GM23338 (cell line): Measurements from ENCODE around the gene IL4I1. TPM values are rescaled to one million over a fixed set of nuclear protein-coding genes. Genes with fewer than 3 reads are reported as not detected.
A peak's percentile ranks its signal among the peaks of the same experiment; 100 is the strongest.

Experiments used
- ATAC-seq: fragments of 200-7000 bp; cut with Tn5 transposase; 3 replicates; pipeline ENCODE4 v1.9.1; 2020
- DNase-seq: peaks from one replicate; pipeline ENCODE4 v3.0.0-alpha.2; 2015; ENCODE audit warnings: low spot score
- H2AFZ ChIP-seq: fragments of 200-600 bp; sonication (generic); 2 replicates; pipeline ENCODE4 v1.8.0; 2016; ENCODE audit warnings: antibody characterized with exemption, mild to moderate bottlenecking, moderate library complexity
- H3F3A ChIP-seq: fragments of 200-600 bp; sonication (generic); replicated peaks from 2 replicates; pipeline ENCODE4 v1.8.0; 2017; ENCODE audit warnings: antibody characterized with exemption, mixed run types, low read depth
- H3K27ac ChIP-seq: fragments of 200-600 bp; sonication (generic); 2 replicates; pipeline ENCODE4 v1.6.1; 2016; ENCODE audit warnings: low read depth
- H3K27me3 ChIP-seq: fragments of 200-600 bp; sonication (generic); 2 replicates; pipeline ENCODE4 v1.8.0; 2016; ENCODE audit warnings: mild to moderate bottlenecking, mixed run types, moderate library complexity; ENCODE audit not compliant: insufficient read depth
- H3K36me3 ChIP-seq: fragments of 200-600 bp; sonication (generic); 2 replicates; pipeline ENCODE4 v1.8.0; 2016; ENCODE audit warnings: mild to moderate bottlenecking; ENCODE audit not compliant: insufficient read depth
- H3K4me1 ChIP-seq: fragments of 200-600 bp; sonication (generic); 2 replicates; pipeline ENCODE4 v1.8.0; 2016; ENCODE audit warnings: mild to moderate bottlenecking, moderate library complexity; ENCODE audit not compliant: insufficient read depth
- H3K4me2 ChIP-seq: fragments of 200-600 bp; sonication (generic); 2 replicates; pipeline ENCODE4 v1.7.1; 2017; ENCODE audit warnings: mixed run types
- H3K4me3 ChIP-seq: fragments of 200-600 bp; sonication (generic); 2 replicates; pipeline ENCODE4 v1.6.1; 2016; ENCODE audit warnings: mixed run types
- H3K79me2 ChIP-seq: fragments of 200-600 bp; sonication (generic); replicated peaks from 2 replicates; pipeline ENCODE4 v1.8.0; 2017; ENCODE audit warnings: mild to moderate bottlenecking; ENCODE audit not compliant: insufficient read depth
- H3K9me2 ChIP-seq: fragments of 200-600 bp; sonication (generic); 2 replicates; pipeline ENCODE4 v1.8.0; 2017; ENCODE audit not compliant: insufficient read depth
- H4K20me1 ChIP-seq: fragments of 200-600 bp; sonication (generic); replicated peaks from 2 replicates; pipeline ENCODE4 v1.8.0; 2017; ENCODE audit warnings: mild to moderate bottlenecking; ENCODE audit not compliant: insufficient read depth
- H3K27ac Mint-ChIP-seq: 2 replicates; pipeline ENCODE4 v1.8.0; 2020; ENCODE audit warnings: inconsistent platforms, mild to moderate bottlenecking, moderate library complexity, mixed read lengths
- H3K27me3 Mint-ChIP-seq: 3 replicates; pipeline ENCODE4 v1.8.0; 2022; ENCODE audit warnings: low read depth, mild to moderate bottlenecking, moderate library complexity, mixed read lengths, inconsistent platforms; ENCODE audit not compliant: insufficient read depth, poor library complexity
- H3K36me3 Mint-ChIP-seq: 3 replicates; pipeline ENCODE4 v1.8.0; 2021; ENCODE audit warnings: low read depth, mild to moderate bottlenecking, inconsistent platforms, moderate library complexity, mixed read lengths
- H3K4me1 Mint-ChIP-seq: 3 replicates; pipeline ENCODE4 v1.8.0; 2020; ENCODE audit warnings: mild to moderate bottlenecking, inconsistent platforms, mixed read lengths
- H3K4me3 Mint-ChIP-seq: 3 replicates; pipeline ENCODE4 v1.8.0; 2021; ENCODE audit warnings: moderate library complexity, mild to moderate bottlenecking, inconsistent platforms, mixed read lengths
- H3K9me3 Mint-ChIP-seq: 3 replicates; pipeline ENCODE4 v1.8.0; 2020; ENCODE audit warnings: moderate library complexity, mild to moderate bottlenecking, inconsistent platforms, mixed read lengths
- CREB1 ChIP-seq: fragments of 250-450 bp; sonication (Bioruptor Pico); IDR thresholded peaks from 2 replicates; pipeline ENCODE4 v1.5.0; 2020; ENCODE audit warnings: low read depth, mild to moderate bottlenecking, moderate library complexity
- EZH2 ChIP-seq: fragments of 200-600 bp; sonication (generic); IDR thresholded peaks from one replicate; pipeline ENCODE4 v1.8.0; 2017; ENCODE audit warnings: antibody characterized with exemption, mild to moderate bottlenecking, low read depth; ENCODE audit not compliant: unreplicated experiment
- EZH2phosphoT487 ChIP-seq: fragments of 200-600 bp; sonication (generic); IDR thresholded peaks from one replicate; pipeline ENCODE4 v1.8.1; 2018; ENCODE audit warnings: antibody characterized with exemption; ENCODE audit not compliant: unreplicated experiment
- JUNB ChIP-seq: IDR thresholded peaks from one replicate; pipeline ENCODE4 v1.6.1; 2016; ENCODE audit warnings: antibody characterized with exemption; ENCODE audit not compliant: unreplicated experiment
- NANOG ChIP-seq: IDR thresholded peaks from 2 replicates; pipeline ENCODE4 v1.6.1; 2016; ENCODE audit warnings: antibody characterized with exemption, borderline replicate concordance
- POLR2AphosphoS5 ChIP-seq: IDR thresholded peaks from 2 replicates; pipeline ENCODE4 v1.6.1; 2016; ENCODE audit warnings: antibody characterized with exemption, low read depth
- REST ChIP-seq: IDR thresholded peaks from one replicate; pipeline ENCODE4 v1.6.1; 2018; ENCODE audit warnings: antibody characterized with exemption; ENCODE audit not compliant: unreplicated experiment
- STAT1 ChIP-seq: IDR thresholded peaks from one replicate; pipeline ENCODE4 v1.6.1; 2016; ENCODE audit warnings: antibody characterized with exemption; ENCODE audit not compliant: unreplicated experiment
- ZNF114 ChIP-seq: fragments of 250-450 bp; sonication (Bioruptor Pico); IDR thresholded peaks from 2 replicates; pipeline ENCODE4 v1.5.0; 2020; ENCODE audit warnings: mild to moderate bottlenecking, moderate library complexity
- ZNF331 ChIP-seq: fragments of 250-450 bp; sonication (Bioruptor Pico); IDR thresholded peaks from 2 replicates; pipeline ENCODE4 v1.5.0; 2020; ENCODE audit warnings: low read depth, mild to moderate bottlenecking, moderate library complexity
- ZNF462 ChIP-seq: fragments of 250-450 bp; sonication (Bioruptor Pico); IDR thresholded peaks from 2 replicates; pipeline ENCODE4 v1.5.0; 2020; ENCODE audit warnings: mild to moderate bottlenecking, moderate library complexity
- polyA plus RNA-seq: library from polyadenylated mRNA; unstranded; fragments of >200 nt; fragmentation: Nextera tagmentation; extraction: Ambion mirVana; gene quantifications from 2 replicates; pipeline ENCODE4 v1.2.1, GENCODE V29; 2016
- total RNA-seq: library from RNA; depleted of rRNA; stranded (reverse); fragments of >200 nt; shearing (Covaris generic); gene quantifications from 2 replicates; pipeline ENCODE4 v1.2.3, GENCODE V29; 2014
- TF ChIP-seq, protein P1 (sequence below): IDR thresholded peaks from 2 replicates; pipeline ENCODE4 v1.6.1; 2016; ENCODE audit warnings: antibody characterized with exemption
- TF ChIP-seq, protein P2 (sequence below), 2 experiments: fragments of 200-600 bp in 1 of 2; sonication (generic) in 1 of 2; conservative IDR thresholded peaks; 2 replicates each; pipeline versions ENCODE4 v1.5.1 to v1.6.1; 2016 to 2017; ENCODE audit warnings: antibody characterized with exemption in 2 of 2, low read depth in 2 of 2, mild to moderate bottlenecking in 2 of 2, moderate library complexity in 1 of 2

IL4I1 gene
- total and polyA plus RNA-seq, 2 experiments from 2014 or later, result 0.60 to 0.69 TPM

GRCh38 chr19:49853852-49854377 lies 42.8 kb downstream of the IL4I1 start:
- TF ChIP-seq STAT1 (no peak), ZNF114 (no peak), EZH2phosphoT487 (no peak), POLR2AphosphoS5 (no peak), ZNF331 (CRISPR knock-in tag) (no peak), CREB1 (CRISPR knock-in tag) (no peak), JUNB (no peak), NANOG (no peak), EZH2 (no peak), REST (no peak), ZNF462 (no peak)
- TF ChIP-seq, protein P1, sequence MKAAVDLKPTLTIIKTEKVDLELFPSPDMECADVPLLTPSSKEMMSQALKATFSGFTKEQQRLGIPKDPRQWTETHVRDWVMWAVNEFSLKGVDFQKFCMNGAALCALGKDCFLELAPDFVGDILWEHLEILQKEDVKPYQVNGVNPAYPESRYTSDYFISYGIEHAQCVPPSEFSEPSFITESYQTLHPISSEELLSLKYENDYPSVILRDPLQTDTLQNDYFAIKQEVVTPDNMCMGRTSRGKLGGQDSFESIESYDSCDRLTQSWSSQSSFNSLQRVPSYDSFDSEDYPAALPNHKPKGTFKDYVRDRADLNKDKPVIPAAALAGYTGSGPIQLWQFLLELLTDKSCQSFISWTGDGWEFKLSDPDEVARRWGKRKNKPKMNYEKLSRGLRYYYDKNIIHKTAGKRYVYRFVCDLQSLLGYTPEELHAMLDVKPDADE, result no peak
- TF ChIP-seq, protein P2, sequence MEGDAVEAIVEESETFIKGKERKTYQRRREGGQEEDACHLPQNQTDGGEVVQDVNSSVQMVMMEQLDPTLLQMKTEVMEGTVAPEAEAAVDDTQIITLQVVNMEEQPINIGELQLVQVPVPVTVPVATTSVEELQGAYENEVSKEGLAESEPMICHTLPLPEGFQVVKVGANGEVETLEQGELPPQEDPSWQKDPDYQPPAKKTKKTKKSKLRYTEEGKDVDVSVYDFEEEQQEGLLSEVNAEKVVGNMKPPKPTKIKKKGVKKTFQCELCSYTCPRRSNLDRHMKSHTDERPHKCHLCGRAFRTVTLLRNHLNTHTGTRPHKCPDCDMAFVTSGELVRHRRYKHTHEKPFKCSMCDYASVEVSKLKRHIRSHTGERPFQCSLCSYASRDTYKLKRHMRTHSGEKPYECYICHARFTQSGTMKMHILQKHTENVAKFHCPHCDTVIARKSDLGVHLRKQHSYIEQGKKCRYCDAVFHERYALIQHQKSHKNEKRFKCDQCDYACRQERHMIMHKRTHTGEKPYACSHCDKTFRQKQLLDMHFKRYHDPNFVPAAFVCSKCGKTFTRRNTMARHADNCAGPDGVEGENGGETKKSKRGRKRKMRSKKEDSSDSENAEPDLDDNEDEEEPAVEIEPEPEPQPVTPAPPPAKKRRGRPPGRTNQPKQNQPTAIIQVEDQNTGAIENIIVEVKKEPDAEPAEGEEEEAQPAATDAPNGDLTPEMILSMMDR (conservative IDR thresholded peaks at IDR 0.05; ENCODE audit: low read depth in 2 of 2), result no peak
- H3K36me3 Mint-ChIP-seq, result peaks cover 66% of the 10 kb centered on the region
- H3K27ac ChIP-seq, result no peak overlapping the region
- no peaks in the 10 kb centered on the region for H3K9me2 ChIP-seq
- no peaks in the 10 kb centered on the region; the same call in 1 of the 2 replicates for H3K36me3 ChIP-seq
- 0 out of 2 replicates have a peak overlapping the region, but pooled peaks have one; percentile 95 for H3K4me2 ChIP-seq
- H3K4me1 ChIP-seq, result peaks cover 21% of the 10 kb centered on the region
- no peak overlapping the region for H3K4me3 ChIP-seq
- peaks cover 11% of the 10 kb centered on the region for H3K9me3 Mint-ChIP-seq
- peaks cover 28% of the 10 kb centered on the region for H4K20me1 ChIP-seq
- no peaks in the 10 kb centered on the region for H3K27me3 ChIP-seq
- peak overlapping the region; percentile 38; the same call in 1 of the 3 replicates for H3K4me3 Mint-ChIP-seq
- peaks cover 54% of the 10 kb centered on the region for H3K27me3 Mint-ChIP-seq
- peaks cover 32% of the 10 kb centered on the region for H3K79me2 ChIP-seq
- no peak for ATAC-seq
- no peak overlapping the region for H2AFZ ChIP-seq
- H3F3A ChIP-seq, result peaks cover 47% of the 10 kb centered on the region
- no peak for DNase-seq
- H3K27ac Mint-ChIP-seq, result no peak overlapping the region
- peaks cover 24% of the 10 kb centered on the region for H3K4me1 Mint-ChIP-seq
